Liver (tissue), 3 donors: ENCODE measurements around the gene ZNF878.

ENCODE experiments used
- RAD21 ChIP-seq, 2 donors: IDR thresholded peaks; 2 replicates each; pipeline ENCODE4 v1.6.1; 2016; ENCODE audit warnings: antibody characterized with exemption in 2 of 2, mild to moderate bottlenecking in 2 of 2
- TF ChIP-seq, protein P1 (sequence below): fragments of 150-350 bp; IDR thresholded peaks from 2 replicates; pipeline ENCODE4 v1.5.1; 2017; ENCODE audit warnings: improper control_type of control experiment, low read depth, low read length; ENCODE audit not compliant: missing input control
- TF ChIP-seq, protein P2 (sequence below): IDR thresholded peaks from 2 replicates; pipeline ENCODE4 v1.6.1; 2016; ENCODE audit warnings: antibody characterized with exemption, mild to moderate bottlenecking
- TF ChIP-seq, protein P3 (sequence below): IDR thresholded peaks from 2 replicates; pipeline ENCODE4 v1.6.1; 2016; ENCODE audit warnings: antibody characterized with exemption
- donor health status: healthy.
- donor health status: healthy.

DNA sequence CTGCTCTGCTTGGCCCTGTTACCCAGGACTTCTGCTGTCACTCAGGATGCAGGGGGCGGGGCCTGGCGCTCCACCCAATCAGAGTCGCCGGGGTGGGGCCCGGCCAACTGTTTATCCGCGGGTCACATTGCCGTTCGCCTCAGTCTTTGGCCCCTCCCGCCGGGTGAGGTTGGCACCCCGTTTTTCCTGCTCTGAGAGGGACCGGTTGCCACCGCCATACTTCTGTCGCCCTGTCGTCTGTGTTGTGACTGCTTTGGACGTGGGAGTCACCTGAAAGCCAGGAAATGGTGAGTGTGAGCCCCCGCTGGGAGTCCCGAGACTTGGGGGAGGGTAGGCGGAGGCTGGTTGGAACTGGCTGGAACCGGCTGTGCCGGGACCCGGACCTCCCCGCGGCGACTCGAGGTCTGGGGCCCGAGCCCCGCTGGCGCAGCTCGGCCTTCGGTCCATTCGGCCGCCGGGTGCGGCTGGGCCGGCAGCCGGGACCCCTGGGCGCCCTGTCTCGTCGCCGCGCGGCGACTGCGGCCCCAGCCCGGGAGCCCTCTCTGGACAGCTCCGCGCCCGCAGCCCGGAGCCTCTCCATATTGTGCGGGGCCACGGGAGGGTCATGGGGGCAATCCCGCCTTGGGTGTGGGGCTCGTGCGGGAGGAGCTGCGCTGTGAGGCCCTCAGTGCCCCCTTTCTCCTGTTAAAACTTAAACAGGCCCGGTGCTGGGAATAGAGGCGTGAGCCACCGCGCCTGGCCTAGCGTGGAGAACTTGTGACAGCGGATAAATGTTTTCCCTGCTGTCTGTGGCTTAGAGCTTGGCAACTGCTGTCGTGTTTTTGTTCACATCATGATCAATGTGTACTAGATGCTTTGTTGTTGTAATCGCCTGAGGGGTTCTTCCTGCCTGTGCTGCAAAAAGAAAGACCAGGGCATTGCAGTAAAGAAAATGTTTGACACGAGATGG, 12.1 kb upstream of the ZNF878 start, which contains the start of gene ZNF844:
- TF ChIP-seq, protein P1, sequence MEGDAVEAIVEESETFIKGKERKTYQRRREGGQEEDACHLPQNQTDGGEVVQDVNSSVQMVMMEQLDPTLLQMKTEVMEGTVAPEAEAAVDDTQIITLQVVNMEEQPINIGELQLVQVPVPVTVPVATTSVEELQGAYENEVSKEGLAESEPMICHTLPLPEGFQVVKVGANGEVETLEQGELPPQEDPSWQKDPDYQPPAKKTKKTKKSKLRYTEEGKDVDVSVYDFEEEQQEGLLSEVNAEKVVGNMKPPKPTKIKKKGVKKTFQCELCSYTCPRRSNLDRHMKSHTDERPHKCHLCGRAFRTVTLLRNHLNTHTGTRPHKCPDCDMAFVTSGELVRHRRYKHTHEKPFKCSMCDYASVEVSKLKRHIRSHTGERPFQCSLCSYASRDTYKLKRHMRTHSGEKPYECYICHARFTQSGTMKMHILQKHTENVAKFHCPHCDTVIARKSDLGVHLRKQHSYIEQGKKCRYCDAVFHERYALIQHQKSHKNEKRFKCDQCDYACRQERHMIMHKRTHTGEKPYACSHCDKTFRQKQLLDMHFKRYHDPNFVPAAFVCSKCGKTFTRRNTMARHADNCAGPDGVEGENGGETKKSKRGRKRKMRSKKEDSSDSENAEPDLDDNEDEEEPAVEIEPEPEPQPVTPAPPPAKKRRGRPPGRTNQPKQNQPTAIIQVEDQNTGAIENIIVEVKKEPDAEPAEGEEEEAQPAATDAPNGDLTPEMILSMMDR, result no peak
- peak in 1 of 2 donors; percentile 16 for TF ChIP-seq RAD21 (IDR thresholded peaks at IDR 0.05)
- TF ChIP-seq, protein P2, sequence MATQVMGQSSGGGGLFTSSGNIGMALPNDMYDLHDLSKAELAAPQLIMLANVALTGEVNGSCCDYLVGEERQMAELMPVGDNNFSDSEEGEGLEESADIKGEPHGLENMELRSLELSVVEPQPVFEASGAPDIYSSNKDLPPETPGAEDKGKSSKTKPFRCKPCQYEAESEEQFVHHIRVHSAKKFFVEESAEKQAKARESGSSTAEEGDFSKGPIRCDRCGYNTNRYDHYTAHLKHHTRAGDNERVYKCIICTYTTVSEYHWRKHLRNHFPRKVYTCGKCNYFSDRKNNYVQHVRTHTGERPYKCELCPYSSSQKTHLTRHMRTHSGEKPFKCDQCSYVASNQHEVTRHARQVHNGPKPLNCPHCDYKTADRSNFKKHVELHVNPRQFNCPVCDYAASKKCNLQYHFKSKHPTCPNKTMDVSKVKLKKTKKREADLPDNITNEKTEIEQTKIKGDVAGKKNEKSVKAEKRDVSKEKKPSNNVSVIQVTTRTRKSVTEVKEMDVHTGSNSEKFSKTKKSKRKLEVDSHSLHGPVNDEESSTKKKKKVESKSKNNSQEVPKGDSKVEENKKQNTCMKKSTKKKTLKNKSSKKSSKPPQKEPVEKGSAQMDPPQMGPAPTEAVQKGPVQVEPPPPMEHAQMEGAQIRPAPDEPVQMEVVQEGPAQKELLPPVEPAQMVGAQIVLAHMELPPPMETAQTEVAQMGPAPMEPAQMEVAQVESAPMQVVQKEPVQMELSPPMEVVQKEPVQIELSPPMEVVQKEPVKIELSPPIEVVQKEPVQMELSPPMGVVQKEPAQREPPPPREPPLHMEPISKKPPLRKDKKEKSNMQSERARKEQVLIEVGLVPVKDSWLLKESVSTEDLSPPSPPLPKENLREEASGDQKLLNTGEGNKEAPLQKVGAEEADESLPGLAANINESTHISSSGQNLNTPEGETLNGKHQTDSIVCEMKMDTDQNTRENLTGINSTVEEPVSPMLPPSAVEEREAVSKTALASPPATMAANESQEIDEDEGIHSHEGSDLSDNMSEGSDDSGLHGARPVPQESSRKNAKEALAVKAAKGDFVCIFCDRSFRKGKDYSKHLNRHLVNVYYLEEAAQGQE, result peak; percentile 94
- TF ChIP-seq, protein P3, sequence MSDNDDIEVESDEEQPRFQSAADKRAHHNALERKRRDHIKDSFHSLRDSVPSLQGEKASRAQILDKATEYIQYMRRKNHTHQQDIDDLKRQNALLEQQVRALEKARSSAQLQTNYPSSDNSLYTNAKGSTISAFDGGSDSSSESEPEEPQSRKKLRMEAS, result peak; percentile 65
